T-helper 9 cell (primary cell): ENCODE data around the gene GDF11.

Experiments used
- DNase-seq: peaks from one replicate; pipeline ENCODE4 v3.0.0-alpha.2; 2020

The GDF11 gene

DNA sequence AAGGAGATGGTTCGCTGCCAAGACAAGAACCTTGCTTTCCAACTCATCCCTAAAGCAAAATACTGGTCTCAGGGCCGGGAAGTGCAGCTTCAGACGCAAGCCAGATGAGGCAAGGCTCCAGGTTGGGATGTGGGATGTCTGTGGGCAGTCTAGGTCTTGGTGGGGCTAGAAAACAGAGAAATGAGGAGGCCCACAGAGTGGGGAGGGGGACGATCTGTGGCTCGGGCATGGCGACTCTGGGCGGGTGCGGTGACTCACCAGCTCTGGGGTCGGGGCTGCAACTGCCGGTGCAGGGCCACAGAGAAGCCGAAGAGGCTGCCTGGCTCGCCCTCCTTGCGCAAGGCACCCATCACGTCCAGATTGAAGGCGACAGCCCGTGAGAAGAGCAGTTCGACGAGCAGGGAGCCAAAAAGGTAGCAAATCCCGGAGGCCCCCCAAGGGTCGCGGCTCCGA, 35.7 kb upstream of the GDF11 start:
- DNase-seq: no peak

DNA sequence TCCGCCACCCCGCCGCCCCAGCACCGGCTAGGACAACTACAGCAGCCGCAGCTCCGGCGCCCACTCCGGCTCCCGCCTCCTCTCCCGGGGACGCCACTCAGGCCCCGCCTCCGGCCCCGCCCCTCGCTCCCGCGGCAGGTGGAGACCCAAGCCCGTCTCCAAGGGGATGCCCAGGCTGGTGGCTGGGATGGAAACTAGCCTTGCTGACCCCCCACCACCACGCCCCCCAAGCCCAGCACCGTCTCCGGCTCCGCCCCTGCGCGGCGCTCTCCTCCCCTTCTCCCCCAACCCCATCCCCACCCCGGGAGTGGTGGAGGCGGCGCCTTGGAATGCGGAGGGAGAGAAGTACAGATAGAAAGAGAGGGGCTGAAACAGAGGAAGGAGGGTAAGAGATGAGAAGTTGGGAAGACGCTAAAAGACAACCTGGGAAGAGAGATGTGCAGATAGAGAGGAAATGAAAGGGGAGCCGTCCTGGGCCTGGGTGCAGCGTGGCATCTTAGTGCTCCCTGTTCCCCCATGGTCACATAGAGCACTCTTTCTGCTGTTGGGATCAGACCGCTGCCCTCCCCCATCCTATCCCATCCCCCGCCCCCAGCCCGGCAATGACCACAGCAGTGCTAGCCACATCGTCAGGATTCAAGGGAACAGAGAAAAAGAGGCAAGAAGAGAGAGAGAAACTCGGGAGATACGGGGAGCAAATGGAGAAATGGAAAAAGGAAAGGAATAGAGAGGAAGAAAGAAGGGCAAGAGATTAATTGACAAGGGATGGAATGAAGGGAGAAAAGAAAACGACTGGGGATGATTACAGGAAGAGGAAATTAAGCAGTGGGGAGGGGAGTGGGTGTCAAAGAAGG, 34.9 kb upstream of the GDF11 start, which contains the start of gene ITGA7:
Gene ITGA7 (minus strand): TSS at position 64 of the 854 bp plus-strand sequence. CDS start 222 bp downstream, outside the sequence.
- DNase-seq: peak; percentile 61

DNA sequence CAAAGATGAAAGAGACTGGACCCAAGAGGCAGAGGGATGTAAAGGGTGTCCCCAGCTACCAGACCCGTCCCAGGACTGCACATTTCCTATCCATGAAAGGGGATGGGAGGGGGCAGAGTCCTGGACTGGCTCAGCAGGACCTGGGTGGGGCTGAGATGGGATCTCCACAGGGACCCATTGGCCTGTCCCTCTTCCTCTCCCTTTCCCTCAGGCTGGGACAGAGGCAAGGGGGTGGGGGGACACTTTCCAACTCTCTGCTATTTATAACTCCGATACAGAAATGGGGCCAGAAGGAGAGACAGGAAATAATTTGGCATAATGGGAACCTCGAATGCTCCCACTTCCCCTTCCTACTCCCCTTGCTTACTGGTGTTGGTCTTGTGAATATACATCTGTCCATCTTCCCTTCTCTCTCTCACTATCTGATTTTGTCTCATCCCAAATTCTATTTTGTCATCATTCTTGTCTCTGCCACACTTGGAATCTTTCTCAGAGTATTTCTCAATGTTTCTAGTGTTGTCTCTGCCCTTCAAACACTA, 34.2 kb upstream of the GDF11 start:
- DNase-seq: no peak

DNA sequence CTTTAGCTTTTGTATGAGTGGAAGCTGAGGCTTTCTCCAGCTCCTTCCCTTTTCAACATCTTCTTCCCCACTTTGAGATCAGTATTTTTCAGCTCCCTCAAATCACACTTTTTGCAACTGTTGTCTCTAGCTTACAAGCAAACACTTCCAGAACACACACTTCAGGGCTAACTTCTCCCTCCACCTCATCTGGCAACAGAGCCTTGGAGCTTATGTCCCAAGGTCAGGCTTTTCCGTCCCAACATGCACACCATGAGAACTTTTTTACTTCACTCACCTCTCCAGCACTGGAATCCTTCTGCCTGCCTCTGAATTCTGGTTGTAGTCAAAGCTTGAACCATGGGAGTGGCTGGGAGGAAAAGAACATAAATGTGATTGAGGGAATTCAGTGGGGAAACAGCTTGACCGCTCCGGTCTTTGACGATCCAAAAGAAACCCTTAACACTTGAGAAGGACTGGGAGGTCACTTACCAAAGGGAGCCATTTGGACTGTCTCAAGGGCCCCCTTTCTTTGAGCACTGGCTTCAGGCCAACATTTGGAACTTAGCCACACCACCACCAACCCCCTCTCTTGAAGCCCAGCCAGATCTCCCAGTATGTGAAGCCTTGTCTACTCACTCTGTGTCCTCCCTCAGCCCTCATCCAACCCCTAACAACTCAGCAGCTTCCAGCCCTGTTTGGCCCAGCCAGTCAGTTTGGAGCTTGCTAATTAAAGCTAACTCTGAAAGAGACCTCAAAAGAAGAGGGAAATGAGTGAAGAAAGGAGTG, 31.0 kb upstream of the GDF11 start:
- DNase-seq: no peak

DNA sequence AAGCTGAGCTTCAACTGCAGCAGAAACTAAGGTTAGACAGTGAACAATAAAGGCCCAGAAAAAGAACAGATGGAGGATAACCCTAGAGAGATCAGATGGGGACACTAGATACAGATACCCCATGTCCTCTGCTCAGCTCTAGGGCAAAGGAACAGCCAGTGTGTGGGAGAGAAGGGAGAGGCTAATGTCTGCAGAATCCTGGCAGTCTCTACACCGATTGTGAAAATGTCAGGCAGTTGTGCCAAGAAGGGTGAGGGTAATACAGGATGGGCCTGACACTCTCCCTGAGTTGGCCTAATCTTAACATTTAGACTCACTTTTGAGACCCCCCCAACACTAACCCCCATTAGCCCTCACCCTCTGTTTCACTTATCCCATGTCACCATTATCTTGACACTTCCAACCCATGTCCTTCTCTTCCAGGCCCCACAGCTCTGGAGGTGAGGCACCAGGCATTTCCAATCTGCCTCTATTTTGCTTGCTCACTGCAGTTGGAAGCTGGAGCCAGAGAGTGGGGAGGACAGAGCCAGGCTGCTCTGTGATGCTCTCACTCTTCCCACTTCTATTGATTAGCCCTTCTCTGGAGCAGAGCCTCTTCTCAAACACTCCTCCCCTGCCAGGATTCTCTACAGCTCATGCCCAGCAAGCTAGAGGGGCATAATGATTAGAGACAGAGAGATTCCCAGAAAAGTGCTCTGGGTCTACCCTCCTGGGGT, 30.1 kb upstream of the GDF11 start:
- DNase-seq: no peak

DNA sequence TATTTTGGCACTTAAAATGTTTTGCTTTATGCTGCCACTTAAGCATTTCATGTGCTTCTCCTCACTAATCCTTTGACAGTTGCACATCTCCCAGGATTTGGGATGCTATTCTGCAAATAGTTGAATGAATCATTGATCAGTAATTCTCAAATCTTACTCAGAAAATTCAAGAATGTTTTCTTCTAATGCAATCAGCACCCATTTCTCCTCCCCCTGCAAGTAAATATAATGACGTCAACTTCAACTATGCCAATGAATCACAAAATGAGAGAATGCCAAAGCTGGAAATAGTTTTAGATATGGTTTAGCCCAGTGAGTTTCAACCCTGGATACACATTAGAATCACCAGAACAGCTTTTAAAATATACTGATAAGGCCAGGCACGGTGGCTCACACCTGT, 29.2 kb upstream of the GDF11 start:
- DNase-seq: no peak

DNA sequence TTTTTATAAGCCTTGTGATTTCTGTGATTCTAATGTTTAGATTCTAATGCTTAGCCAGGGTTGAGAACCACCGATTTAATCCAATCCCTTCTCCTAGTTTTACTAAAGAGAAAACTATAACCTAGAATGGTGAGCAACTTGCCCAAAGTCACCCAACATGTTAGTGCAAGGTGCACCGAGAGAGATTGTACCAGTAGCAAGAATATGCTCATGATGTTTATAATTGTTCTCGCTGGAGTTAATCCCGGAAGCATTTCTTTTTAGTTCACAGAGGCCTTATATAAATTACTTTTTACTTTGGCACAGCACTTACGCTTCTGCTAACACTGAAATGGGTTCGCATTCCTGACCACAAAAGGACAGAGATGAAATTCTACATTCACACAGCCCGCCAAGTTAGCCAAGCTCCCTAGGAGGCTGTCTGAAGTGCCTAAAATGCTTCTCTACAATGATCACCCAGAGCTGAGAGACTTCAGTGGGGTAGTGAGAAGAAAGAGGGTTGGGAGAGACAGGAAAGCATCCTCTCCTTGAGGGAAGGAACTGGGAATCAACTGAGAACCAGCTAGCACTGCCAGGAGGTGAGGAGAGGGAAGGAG, 27.7 kb upstream of the GDF11 start:
- no peak for DNase-seq

DNA sequence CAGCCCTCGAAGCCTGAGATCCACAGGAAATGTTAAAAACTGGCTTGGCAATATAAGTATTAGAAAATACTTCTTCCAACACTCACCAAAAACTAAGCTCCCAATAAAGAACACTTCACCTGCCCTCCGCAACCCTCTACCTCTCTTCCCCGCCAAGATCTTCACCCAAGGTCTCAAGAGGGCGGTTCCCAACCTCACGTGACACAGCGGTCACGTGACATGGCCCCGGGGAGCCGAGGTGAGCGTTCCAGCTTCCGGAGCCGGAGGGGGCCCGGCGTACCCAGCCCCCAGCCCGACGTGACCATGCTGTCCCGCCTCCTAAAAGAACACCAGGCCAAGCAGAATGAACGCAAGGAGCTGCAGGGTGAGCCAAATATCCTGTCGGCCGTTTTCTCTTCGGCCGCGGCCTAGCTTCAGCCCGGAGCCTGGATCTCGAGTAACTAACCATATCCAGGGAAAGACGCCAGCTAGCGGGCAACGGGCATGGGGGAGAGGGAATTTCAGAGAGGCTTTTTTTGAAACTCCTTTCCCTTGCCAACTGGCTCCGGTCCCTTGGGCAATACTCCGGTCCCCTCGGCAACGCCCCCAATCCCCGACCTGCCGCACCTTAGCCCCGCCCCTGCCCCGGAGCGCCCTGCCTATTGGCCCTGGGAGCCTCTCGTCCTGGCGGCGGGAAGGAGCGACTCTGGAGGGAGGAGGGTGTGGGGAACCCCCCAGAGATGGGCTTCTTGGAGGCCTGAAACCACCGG, 26.9 kb upstream of the GDF11 start, which contains the start of gene BLOC1S1:
Gene BLOC1S1 (plus strand): TSS at position 214 of the 749 bp plus-strand sequence. CDS start 6 bp downstream, at position 220.
- peak; percentile 93 for DNase-seq

DNA sequence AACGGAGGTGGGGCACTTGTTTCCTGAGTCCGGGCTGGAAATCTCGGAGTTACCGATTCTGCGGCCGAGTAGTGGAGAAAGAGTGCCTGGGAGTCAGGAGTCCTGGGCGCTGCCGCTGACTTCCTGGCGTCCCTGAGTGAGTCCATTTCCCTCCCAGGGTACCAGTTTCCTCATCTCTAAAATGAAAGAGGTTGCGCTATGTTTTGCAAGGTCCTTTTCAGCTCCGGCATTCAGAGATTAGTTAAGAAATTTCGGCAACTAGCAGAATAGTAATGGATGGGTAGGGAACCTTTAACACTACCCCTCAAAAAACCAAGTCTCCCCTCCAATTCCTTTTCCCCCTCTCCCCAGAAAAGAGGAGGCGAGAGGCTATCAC, 26.4 kb upstream of the GDF11 start:
- DNase-seq: no peak

DNA sequence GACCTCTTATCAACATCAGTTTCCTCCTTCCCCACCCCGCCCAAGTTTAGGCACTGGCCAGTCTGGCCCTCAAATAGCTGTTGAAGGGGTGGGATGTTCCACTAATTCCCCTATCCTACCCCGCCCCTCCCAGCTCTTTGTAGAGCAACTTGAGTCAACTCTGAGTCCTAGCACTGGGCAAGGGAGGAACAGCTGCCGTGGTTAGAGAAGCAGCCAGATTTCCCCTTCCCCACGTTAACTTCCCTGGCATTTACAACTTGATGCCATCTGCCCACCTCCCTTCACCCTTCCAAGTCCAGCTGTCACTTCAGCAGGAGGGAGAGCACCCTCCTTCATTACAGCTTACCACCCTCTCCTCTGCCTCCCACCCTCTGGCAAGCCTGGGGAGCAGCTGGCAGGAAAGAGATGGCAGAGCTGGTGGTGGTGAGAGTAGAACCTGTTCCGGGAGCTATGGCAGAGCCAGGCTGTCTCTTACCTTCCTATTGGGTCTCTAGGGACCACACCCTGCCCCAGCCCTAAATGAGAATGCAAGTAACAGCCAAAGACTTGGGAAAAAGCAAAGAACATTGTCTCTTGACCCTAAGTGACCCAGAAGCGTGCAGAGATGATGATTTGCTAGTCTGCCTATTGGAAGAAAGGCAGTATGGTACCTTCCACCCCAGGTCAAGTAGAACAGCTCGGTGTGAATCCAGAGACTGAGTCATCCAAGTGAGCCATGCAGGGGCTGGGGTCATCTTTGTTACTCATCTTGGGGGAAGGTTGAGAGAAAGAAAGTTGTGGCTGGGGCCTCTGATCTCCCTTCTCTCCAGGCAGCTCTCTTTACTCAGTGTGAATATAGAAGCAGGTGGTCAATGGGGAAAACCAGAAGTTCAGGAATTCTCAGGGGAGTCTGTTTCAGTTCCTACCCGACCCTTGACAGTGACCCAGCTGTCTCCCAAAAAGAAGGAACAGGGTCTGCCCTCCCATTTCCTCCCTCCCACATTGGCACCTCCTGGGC, 25.6 kb upstream of the GDF11 start:
- DNase-seq: no peak

DNA sequence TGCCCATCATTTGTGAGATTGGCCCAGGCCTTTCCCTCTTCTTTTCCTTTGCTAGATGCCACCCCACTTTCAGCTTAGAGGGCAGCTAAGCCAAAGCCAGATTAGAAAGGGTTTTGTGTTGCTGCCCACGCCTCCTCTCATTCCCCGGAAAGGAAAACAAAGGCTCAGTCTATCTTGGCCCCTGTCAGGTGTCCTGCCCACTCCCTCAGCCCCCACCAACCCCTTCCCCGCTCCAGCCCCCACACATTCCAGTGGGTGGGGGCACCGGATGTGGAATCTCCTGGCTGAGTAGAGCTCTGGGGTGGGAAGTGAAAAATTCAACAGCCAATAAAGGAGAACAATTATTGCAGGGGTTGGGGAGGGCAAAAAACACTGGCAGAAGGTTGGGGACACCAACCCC, 24.9 kb upstream of the GDF11 start:
- DNase-seq: no peak

DNA sequence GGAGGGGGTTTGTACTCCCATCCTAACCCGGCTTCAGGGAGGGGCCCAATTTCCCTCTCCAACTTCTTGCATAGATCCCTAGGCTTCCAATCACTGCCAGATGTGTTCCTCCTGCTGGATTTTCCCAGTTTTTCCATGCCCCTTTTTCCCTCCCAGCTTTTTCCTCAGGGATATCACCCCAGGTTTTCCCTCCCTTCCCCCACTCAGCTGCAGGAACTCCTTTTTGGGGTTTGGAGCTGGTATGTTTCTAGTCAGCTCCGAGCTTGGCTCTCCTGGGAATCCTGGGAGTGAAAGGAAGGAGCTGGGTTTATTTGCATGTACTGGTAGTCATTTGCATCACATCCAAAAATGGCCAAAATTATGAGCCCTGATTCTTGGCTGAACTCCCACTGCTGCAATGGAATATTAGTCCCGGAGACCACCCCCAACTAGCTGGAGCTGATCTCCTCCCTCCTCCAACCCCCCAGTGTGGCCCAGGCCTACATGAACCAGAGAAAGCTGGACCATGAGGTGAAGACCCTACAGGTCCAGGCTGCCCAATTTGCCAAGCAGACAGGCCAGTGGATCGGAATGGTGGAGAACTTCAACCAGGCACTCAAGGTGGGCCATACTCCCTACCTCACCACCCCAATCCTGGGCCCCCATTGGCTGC, 24.2 kb upstream of the GDF11 start:
- no peak for DNase-seq

DNA sequence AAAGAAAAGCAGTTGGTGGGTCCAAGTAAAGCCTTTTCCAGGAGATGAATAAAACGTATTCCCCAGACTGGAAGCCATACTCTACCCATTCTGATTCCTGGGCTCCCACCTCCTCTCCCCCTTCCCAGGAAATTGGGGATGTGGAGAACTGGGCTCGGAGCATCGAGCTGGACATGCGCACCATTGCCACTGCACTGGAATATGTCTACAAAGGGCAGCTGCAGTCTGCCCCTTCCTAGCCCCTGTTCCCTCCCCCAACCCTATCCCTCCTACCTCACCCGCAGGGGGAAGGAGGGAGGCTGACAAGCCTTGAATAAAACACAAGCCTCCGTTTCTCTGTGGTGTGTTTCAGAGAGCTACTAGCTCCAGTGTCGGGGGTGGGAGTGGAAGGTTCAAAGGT, 23.6 kb upstream of the GDF11 start:
- no peak for DNase-seq

DNA sequence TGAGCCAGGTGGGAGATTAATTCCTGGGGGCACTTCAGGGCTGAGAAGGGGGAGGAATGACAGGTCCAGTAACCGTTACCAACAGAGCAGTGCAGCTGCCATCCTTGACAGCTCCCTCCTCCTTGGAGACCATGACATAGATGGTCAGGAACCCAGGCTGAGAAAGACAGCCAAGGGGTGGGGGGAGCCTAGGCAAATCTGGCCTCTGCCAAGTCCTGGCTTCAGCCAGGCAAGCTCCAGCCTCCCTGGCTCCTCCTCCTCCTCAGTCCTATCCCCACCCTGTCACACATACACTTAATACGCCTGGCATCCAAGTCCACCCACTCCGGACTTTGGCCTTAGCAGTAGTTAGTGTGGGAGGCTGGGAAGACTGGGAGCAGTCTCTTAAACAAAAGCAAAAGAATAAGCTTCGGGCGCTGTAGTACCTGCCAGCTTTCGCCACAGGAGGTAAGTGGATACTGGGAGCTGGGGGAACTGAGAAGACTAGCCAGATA, 22.8 kb upstream of the GDF11 start, which contains the start of gene RDH5:
Gene RDH5 (plus strand): TSS at position 323 of the 494 bp plus-strand sequence. CDS start 792 bp downstream, outside the sequence.
- DNase-seq: no peak

DNA sequence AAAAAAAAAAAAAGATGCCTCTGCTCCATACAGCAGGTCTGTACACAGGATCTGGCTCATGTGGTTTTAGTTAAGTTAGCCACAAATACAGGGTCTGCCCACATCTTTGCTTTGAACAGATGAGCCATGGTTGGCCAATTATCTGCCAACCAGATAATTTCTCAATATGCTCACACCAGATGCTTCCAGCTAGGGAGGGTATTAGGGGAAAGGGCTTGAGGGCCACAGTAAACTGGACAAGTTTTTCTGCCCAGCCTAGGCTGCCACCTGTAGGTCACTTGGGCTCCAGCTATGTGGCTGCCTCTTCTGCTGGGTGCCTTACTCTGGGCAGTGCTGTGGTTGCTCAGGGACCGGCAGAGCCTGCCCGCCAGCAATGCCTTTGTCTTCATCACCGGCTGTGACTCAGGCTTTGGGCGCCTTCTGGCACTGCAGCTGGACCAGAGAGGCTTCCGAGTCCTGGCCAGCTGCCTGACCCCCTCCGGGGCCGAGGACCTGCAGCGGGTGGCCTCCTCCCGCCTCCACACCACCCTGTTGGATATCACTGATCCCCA, 22.0 kb upstream of the GDF11 start:
- no peak for DNase-seq

DNA sequence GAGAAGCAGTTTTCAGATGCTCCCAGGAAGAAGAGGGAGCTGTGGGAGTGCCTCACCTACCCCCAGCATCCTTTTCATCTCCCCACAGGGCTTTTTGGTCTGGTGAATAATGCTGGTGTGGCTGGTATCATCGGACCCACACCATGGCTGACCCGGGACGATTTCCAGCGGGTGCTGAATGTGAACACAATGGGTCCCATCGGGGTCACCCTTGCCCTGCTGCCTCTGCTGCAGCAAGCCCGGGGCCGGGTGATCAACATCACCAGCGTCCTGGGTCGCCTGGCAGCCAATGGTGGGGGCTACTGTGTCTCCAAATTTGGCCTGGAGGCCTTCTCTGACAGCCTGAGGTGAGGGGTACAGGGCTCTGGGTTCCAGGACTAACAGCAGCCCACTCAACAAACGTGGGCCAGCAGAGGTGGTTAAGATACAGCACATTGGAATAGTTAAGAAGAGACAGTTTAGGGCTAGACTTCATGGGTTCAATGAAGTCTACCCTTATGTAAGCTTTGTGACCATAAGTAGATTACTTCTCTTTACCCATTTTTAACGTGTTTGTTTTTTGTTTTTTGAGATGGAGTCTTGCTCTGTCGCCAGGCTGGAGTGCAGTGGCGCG, 21.2 kb upstream of the GDF11 start:
- no peak for DNase-seq

DNA sequence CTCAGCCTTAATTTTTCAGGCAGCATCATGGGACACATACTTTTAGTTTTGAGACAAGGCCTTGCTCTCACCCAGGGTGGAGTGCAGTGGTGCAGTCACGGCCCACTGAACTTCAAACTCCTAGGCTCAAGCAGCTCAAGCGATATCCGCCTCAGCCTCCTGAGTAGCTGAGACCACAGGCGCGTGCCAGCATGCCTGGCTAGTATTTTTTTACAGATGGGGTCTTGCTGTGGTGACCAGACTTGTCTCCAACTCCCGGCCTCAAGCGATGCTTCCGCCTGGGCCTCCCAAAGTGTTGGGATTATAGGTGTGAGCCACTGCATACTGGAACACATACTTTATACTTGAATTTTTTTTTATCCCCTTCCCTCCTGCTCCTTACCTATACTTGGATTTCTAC, 20.0 kb upstream of the GDF11 start:
- no peak for DNase-seq

DNA sequence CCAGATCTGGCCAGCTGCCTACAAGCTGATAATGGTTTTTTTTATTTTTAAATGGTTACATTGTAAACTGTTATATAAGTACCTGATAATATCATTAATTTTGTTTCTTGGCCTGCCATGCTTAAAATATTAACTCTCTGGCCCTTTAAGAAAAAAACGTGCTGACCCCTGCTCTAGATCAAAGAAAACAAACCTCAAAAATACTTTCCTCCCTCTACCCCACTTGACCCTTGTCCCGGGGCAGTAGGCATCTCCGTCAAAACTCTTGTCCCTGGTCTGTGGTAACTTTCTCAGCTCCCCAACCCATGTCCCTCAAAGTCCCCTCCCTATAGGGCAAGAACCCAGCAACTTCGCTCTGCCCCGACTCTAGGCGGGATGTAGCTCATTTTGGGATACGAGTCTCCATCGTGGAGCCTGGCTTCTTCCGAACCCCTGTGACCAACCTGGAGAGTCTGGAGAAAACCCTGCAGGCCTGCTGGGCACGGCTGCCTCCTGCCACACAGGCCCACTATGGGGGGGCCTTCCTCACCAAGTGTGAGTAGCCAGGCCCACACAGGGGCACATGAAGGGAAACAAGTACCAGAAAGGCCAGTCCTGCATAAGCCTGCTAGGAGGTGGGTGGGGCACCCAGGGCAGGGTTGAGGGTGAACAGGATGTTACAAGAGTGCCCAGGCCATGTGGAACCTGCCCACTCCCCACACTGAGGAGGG, 19.3 kb upstream of the GDF11 start:
- DNase-seq: no peak
